HEK293T (cell line): ENCODE data around the gene GNB3.

Experiments used
- ARNT ChIP-seq: fragments of 450-650 bp; IDR thresholded peaks from 2 replicates; pipeline ENCODE4 v1.6.1; 2017; ENCODE audit warnings: mild to moderate bottlenecking
- CTBP1 ChIP-seq: fragments of 450-650 bp; IDR thresholded peaks from 2 replicates; pipeline ENCODE4 v1.6.1; 2016; ENCODE audit warnings: borderline replicate concordance
- FOXA1 ChIP-seq: fragments of 450-650 bp; IDR thresholded peaks from 2 replicates; pipeline ENCODE4 v1.6.1; 2016; ENCODE audit warnings: mild to moderate bottlenecking
- HDGF ChIP-seq: fragments of 450-650 bp; IDR thresholded peaks from 2 replicates; pipeline ENCODE4 v1.6.1; 2017; ENCODE audit warnings: antibody characterized with exemption, borderline replicate concordance
- NFRKB ChIP-seq: fragments of 450-650 bp; IDR thresholded peaks from 2 replicates; pipeline ENCODE4 v1.6.1; 2016; ENCODE audit warnings: mild to moderate bottlenecking, moderate library complexity
- SP1 ChIP-seq: fragments of 450-650 bp; IDR thresholded peaks from 2 replicates; pipeline ENCODE4 v1.6.1; 2017
- SUZ12 ChIP-seq: fragments of 450-650 bp; IDR thresholded peaks from 2 replicates; pipeline ENCODE4 v1.6.1; 2016; ENCODE audit warnings: mild to moderate bottlenecking
- ZNF384 ChIP-seq: fragments of 450-650 bp; IDR thresholded peaks from 2 replicates; pipeline ENCODE4 v1.6.1; 2016

- TF ChIP-seq SP1 (no peak), HDGF (no peak), ZNF384 (no peak), SUZ12 (no peak), NFRKB (no peak), ARNT (no peak), CTBP1 (no peak), FOXA1 (no peak)
Observed at GRCh38 chr12:6834254-6834653, 6.5 kb upstream of the GNB3 start.
